ENCODE results near the gene PPARD. TPM values are rescaled to one million over a fixed set of nuclear protein-coding genes. Genes with fewer than 3 reads are reported as not detected.

Gene PPARD
- total and polyA plus RNA-seq, 8 donors, result 21.0 to 28.4 (median 23.9) TPM

GRCh38 chr6:35476004-35476403 is 133.6 kb downstream of the PPARD start:
- no peak for DNase-seq
- no peaks in the 10 kb centered on the region for H3K27me3 ChIP-seq
- no peaks in the 10 kb centered on the region for H3K9me3 ChIP-seq
- intact Hi-C loops (cut with DNase I), result no loop called here
- TF ChIP-seq CTCF (IDR thresholded peaks at IDR 0.05), result no peak
- peaks cover 6 to 15% of the 10 kb centered on the region in 2 donors for H3K4me1 ChIP-seq
- H3K36me3 ChIP-seq, result peaks cover 0 to 68% of the 10 kb centered on the region in 2 donors
- no peak overlapping the region for H3K4me3 ChIP-seq
- no peak overlapping the region for H3K27ac ChIP-seq
- no peak for ATAC-seq

DNA sequence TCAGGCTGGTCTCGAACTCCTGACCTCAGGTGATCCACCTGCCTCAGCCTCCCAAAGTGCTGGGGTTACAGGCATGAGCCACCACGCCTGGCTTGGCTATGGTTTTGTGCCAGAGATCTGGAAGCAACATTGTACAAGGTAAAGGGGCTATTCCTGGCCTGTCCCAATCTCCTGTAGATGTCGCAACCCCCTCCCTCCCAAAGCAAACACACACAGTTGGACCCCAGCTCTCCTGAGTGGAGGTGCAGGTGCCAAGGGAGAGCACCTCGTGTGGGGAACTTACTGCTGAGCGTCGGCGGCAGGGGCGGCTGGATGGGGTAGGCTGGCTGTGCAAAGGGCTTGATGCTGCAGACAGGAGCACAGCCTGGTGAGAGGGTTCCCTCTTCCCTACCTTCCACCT is 134.7 kb downstream of the PPARD start:
- no peak for ATAC-seq
- no peak overlapping the region for H3K4me3 ChIP-seq
- peaks cover 0 to 58% of the 10 kb centered on the region in 2 donors for H3K36me3 ChIP-seq
- H3K4me1 ChIP-seq, result peaks cover 2 to 5% of the 10 kb centered on the region in 2 donors
- H3K9me3 ChIP-seq, result no peaks in the 10 kb centered on the region
- intact Hi-C loops (cut with DNase I), result no loop called here
- DNase-seq, result no peak
- H3K27ac ChIP-seq, result no peak overlapping the region
- no peaks in the 10 kb centered on the region for H3K27me3 ChIP-seq
- TF ChIP-seq CTCF (IDR thresholded peaks at IDR 0.05), result no peak

Small RNA genes lying within 50 kb of the gene (microRNA-seq; reads per million reads assigned to microRNA genes)
- 0.14 to 1.3 reads per million in 2 donors for gene MIR7111

Other genes with a start within 250 kb of the PPARD start
- gene TCP11, start 201.2 kb upstream of the PPARD start, total RNA-seq, result under 1 TPM in 1 of 2 donors, not detected in 1; 0.35 TPM
- 1 to 10 TPM in 2 of 6 donors, under 1 TPM in 4; 0.63 to 1.6 (median 0.74) TPM for gene TCP11, start 201.2 kb upstream of the PPARD start, polyA plus RNA-seq (ENCODE audit: insufficient read length in 6 of 6)
- 1 to 10 TPM; 2.2 TPM for gene SCUBE3, start 128.6 kb upstream of the PPARD start, total RNA-seq
- gene SCUBE3, start 128.6 kb upstream of the PPARD start, polyA plus RNA-seq (ENCODE audit: insufficient read length in 6 of 6), result 1 to 10 TPM; 3.5 to 4.7 (median 4.3) TPM
- 10 to 100 TPM; 28.3 to 32.5 TPM for gene ZNF76, start 82.8 kb upstream of the PPARD start, total RNA-seq
- 10 to 100 TPM; 36.8 to 44.4 (median 42.4) TPM for gene ZNF76, start 82.8 kb upstream of the PPARD start, polyA plus RNA-seq (ENCODE audit: insufficient read length in 6 of 6)
- gene DEF6, start 44.7 kb upstream of the PPARD start, total RNA-seq, result 10 to 100 TPM in 1 of 2 donors, 1 to 10 TPM in 1; 9.9 to 21.9 TPM
- 1 to 10 TPM; 6.4 to 9.2 (median 7.5) TPM for gene DEF6, start 44.7 kb upstream of the PPARD start, polyA plus RNA-seq (ENCODE audit: insufficient read length in 6 of 6)
- gene FANCE, start 109.8 kb downstream of the PPARD start, total RNA-seq, result 1 to 10 TPM; 5.4 to 7.9 TPM
- gene FANCE, start 109.8 kb downstream of the PPARD start, polyA plus RNA-seq (ENCODE audit: insufficient read length in 6 of 6), result 10 to 100 TPM; 10.5 to 13.7 (median 12.0) TPM
- gene RPL10A, start 125.8 kb downstream of the PPARD start, total RNA-seq, result 1,000 to 10,000 TPM in 1 of 2 donors, 100 to 1,000 TPM in 1; 858 to 1,030 TPM
- 1,000 to 10,000 TPM; 2,223 to 2,634 (median 2,506) TPM for gene RPL10A, start 125.8 kb downstream of the PPARD start, polyA plus RNA-seq (ENCODE audit: insufficient read length in 6 of 6)
- gene TEAD3, start 154.5 kb downstream of the PPARD start, total RNA-seq, result 10 to 100 TPM; 18.1 to 22.4 TPM
- gene TEAD3, start 154.5 kb downstream of the PPARD start, polyA plus RNA-seq (ENCODE audit: insufficient read length in 6 of 6), result 10 to 100 TPM; 37.4 to 54.4 (median 48.0) TPM
- gene TULP1, start 170.3 kb downstream of the PPARD start, total RNA-seq, result not detected
- gene TULP1, start 170.3 kb downstream of the PPARD start, polyA plus RNA-seq (ENCODE audit: insufficient read length in 6 of 6), result 10 to 100 TPM in 1 of 6 donors, 1 to 10 TPM in 5; 5.4 to 11.9 (median 7.7) TPM